Left ventricle myocardium inferior (tissue), 1 donor: Measurements from ENCODE around the gene DENND1A. TPM values are rescaled to one million over a fixed set of nuclear protein-coding genes. Genes with fewer than 3 reads are reported as not detected.

Source experiments
- DNase-seq: peaks from one replicate; pipeline ENCODE4 v3.0.0-alpha.2; 2020
- H3K27ac ChIP-seq: fragments of 200-600 bp; replicated peaks from 2 replicates; pipeline ENCODE4 v1.8.0; 2021
- H3K27me3 ChIP-seq: fragments of 200-600 bp; 2 replicates; pipeline ENCODE4 v1.8.0; 2021; ENCODE audit warnings: low read depth
- H3K36me3 ChIP-seq: fragments of 200-600 bp; 2 replicates; pipeline ENCODE4 v1.8.0; 2021
- H3K4me1 ChIP-seq: fragments of 200-600 bp; 2 replicates; pipeline ENCODE4 v1.8.0; 2021
- H3K4me3 ChIP-seq: fragments of 200-600 bp; 2 replicates; pipeline ENCODE4 v1.8.0; 2021; ENCODE audit warnings: mild to moderate bottlenecking, moderate library complexity
- H3K9me3 ChIP-seq: fragments of 200-600 bp; replicated peaks from 2 replicates; pipeline ENCODE4 v1.8.0; 2021
- intact Hi-C: fragments of 100-400 bp; cut with micrococcal nuclease; formaldehyde crosslinking; loops from one replicate; pipeline ENCODE4 v1.11.0; 2022
- total RNA-seq: library from RNA; stranded (reverse); fragmentation: NEBNext Ultra II Directional; extraction: Animal tissue kit (Norgen Biotek cat#: 25700); gene quantifications from one replicate; pipeline ENCODE4 v1.2.1, GENCODE V29; 2021
- TF ChIP-seq, protein P1 (sequence below): fragments of 200-600 bp; IDR thresholded peaks from 2 replicates; pipeline ENCODE4 v1.8.0; 2021; ENCODE audit warnings: antibody characterized with exemption, mild to moderate bottlenecking, borderline replicate concordance
- donor health status: DM: no; HTN: yes; CAD: no; lungs with severe emphysema.

The DENND1A gene
- total RNA-seq, 1 donor from 2014 or later, result 12.2 TPM

DNA sequence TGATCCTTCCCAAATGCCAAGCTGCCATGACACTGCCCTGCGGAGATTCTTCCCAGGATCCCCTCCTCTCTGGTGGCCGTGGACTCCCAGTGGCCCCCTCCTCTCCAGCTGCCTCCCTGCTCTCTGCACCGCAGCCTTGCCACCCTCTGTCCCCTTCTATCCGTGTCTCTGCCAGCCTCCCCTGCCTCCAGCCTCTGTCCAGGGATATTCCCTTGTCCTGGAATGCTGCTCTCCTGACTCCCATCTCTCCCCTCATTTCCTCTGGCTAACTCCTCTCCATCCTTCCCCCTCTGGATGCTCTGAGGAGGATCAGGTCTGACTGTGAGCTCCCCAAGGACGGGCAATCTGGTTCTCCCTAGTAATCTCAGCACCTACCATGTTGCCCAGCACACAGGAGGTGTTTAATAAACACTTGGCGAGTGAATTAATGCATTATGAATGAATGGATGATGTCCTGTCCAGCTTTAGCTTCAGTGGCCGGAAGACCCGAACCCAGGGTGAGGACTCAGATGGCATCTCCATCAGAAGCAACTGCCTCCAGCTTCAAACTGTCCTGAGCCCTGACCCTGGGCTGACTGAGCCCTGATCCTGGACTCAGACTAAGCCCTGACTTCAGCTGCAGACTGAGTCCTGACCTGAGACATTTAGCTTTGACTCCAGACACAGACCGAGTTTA, 581.5 kb downstream of the DENND1A start:
- Histone ChIP-seq H3K4me1 (no peaks in the 10 kb centered on the region), H3K27ac (no peak overlapping the region), H3K36me3 (no peaks in the 10 kb centered on the region), H3K27me3 (peaks cover 44% of the 10 kb centered on the region), H3K4me3 (no peak overlapping the region), H3K9me3 (no peaks in the 10 kb centered on the region)
- intact Hi-C loops, result no loop called here
- DNase-seq, result no peak
- TF ChIP-seq, protein P1, sequence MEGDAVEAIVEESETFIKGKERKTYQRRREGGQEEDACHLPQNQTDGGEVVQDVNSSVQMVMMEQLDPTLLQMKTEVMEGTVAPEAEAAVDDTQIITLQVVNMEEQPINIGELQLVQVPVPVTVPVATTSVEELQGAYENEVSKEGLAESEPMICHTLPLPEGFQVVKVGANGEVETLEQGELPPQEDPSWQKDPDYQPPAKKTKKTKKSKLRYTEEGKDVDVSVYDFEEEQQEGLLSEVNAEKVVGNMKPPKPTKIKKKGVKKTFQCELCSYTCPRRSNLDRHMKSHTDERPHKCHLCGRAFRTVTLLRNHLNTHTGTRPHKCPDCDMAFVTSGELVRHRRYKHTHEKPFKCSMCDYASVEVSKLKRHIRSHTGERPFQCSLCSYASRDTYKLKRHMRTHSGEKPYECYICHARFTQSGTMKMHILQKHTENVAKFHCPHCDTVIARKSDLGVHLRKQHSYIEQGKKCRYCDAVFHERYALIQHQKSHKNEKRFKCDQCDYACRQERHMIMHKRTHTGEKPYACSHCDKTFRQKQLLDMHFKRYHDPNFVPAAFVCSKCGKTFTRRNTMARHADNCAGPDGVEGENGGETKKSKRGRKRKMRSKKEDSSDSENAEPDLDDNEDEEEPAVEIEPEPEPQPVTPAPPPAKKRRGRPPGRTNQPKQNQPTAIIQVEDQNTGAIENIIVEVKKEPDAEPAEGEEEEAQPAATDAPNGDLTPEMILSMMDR, result no peak

DNA sequence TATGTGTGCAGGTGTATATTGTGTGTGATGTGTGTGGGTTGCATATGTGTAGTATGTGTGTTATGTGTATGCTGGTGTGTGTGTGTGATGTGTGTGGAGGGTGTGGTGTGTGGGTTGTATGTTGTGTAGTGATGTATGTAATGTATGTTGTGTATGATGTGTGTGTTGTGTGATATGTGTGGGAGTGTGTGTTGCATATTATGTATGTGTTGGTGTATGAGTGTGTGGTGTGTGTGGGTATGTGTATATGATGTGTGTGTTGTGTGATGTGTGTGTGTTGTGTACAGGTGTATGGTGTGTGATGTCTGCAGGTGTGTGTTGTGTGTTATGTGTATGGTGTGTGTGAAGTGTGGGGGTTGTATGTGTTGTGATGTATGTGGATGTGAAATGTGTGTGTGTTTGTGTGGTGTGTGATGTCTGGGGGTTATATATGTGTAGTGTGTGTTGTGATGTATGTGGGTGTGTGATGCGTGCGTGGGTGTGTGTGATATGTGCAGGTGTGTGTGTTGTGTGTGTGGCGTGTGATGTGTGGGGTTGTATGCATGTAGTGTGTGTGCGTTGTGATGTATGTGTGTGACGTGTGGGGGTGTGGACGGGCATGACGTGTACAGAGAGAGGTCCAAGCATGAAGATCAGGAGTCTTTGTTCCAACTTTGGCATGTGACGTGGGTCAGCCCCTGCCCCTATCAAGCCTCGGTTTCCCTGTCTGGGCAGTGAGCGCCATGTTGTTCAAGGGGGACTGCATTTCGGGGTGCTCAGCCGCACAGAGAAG, 582.5 kb downstream of the DENND1A start:
- Histone ChIP-seq H3K27me3 (peaks cover 35% of the 10 kb centered on the region), H3K4me1 (no peaks in the 10 kb centered on the region), H3K36me3 (no peaks in the 10 kb centered on the region), H3K27ac (no peak overlapping the region), H3K9me3 (no peaks in the 10 kb centered on the region), H3K4me3 (no peak overlapping the region)
- no peak for DNase-seq
- TF ChIP-seq, protein P1, result no peak
- intact Hi-C loops, result no loop called here

DNA sequence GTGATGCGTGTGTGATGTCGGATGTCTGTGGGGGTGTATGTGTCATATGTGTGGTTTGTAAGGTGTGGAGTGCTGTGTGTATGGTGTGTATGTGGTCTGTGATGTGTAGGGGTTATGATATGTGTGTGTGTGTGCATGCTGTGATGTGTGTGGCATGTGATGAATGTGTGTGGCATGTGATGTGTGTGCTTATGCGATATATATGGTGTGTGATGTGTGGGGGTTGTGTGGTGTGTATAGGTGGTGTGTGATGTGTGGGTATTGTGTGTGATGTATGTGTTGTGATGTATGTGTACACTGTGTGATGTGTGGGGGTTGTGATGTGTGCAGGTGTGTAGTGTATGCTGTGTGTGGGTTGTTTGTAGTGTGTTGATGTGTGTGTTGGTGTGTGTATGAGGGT, 583.1 kb downstream of the DENND1A start:
- no peak for DNase-seq
- Histone ChIP-seq H3K27me3 (peaks cover 33% of the 10 kb centered on the region), H3K4me3 (no peak overlapping the region), H3K9me3 (no peaks in the 10 kb centered on the region), H3K4me1 (no peaks in the 10 kb centered on the region), H3K36me3 (no peaks in the 10 kb centered on the region), H3K27ac (no peak overlapping the region)
- intact Hi-C loops, result no loop called here
- TF ChIP-seq, protein P1, result no peak

DNA sequence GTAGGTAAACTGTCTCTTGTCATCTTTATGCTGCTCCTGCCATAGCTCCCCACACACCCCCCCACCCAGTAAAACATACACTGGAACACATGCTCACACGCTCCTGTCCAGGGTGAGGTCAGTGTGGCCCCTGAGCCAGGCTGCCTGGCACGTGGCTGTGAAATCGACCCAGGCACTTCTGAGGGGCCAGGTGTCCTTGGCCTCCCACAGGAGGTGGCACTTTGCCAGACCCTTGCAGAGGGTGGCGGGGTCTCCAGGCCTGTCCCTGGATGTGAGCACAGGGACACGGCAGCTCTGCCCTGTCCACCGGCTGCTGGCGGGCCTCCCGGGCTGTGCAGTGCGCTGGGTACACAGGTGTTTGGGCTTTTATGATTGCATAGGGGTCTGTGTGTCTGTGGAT, 583.9 kb downstream of the DENND1A start:
- Histone ChIP-seq H3K4me1 (no peaks in the 10 kb centered on the region), H3K27me3 (peaks cover 33% of the 10 kb centered on the region), H3K36me3 (no peaks in the 10 kb centered on the region), H3K27ac (no peak overlapping the region), H3K9me3 (no peaks in the 10 kb centered on the region), H3K4me3 (no peak overlapping the region)
- intact Hi-C loops, result no loop called here
- no peak for DNase-seq
- TF ChIP-seq, protein P1, result no peak

DNA sequence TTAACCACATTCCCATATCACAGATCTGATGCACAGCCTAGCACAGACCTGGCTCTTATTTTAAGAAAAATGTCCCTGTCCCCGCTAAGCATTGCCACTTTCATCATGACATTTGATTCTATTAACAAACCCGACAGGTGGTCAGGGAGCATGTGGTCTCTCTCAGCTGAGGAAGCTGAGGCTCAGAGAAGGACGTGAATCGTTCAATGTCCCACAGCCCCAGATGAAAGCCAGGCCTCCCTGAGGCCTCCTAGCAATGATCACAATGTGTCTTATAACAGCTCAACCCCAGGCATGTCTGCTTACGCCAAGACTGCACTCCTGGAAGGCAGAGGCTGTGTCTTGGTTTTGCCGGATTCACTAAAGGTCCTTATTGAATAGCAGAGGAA, 584.4 kb downstream of the DENND1A start:
- no peak for DNase-seq
- Histone ChIP-seq H3K36me3 (no peaks in the 10 kb centered on the region), H3K27ac (no peak overlapping the region), H3K4me3 (no peak overlapping the region), H3K9me3 (no peaks in the 10 kb centered on the region), H3K27me3 (peaks cover 28% of the 10 kb centered on the region), H3K4me1 (peaks cover under 1% of the 10 kb centered on the region)
- intact Hi-C loops, result no loop called here
- TF ChIP-seq, protein P1, result no peak
